Stimulated activated CD8-positive, alpha-beta memory T cell treated with anti-CD3 and anti-CD28 coated beads, Interleukin-12 subunit alpha, Interleukin-12 subunit beta, amount 100 ng/mL, for 24 hours (primary cell): ENCODE measurements around the gene GPR176.

Source experiments
- DNase-seq: peaks from one replicate; pipeline ENCODE4 v3.0.0-alpha.2; 2020; ENCODE audit errors: extremely low read depth

Gene GPR176

GRCh38 chr15:39783244-39783820, 136.7 kb downstream of the GPR176 start:
- DNase-seq, result no peak

GRCh38 chr15:39782441-39783138, 137.5 kb downstream of the GPR176 start, which contains the start of gene FSIP1:
Gene FSIP1 (minus strand): TSS chr15:39782841. CDS start chr15:39776524, 6,317 bp downstream.
- DNase-seq, result peak; percentile 87

- DNase-seq, result no peak
Measured at GRCh38 chr15:39781967-39782302, 138.1 kb downstream of the GPR176 start.

- DNase-seq, result no peak
Measured at GRCh38 chr15:39781147-39781966, 138.7 kb downstream of the GPR176 start.

- DNase-seq, result no peak
Measured at GRCh38 chr15:39778021-39778420, 142.0 kb downstream of the GPR176 start.

- DNase-seq, result no peak
Measured at GRCh38 chr15:39777496-39777895, 142.6 kb downstream of the GPR176 start.

- DNase-seq, result no peak
Measured at GRCh38 chr15:39776068-39776467, 144.0 kb downstream of the GPR176 start.

GRCh38 chr15:39774688-39775267, 145.3 kb downstream of the GPR176 start:
- no peak for DNase-seq

GRCh38 chr15:39770748-39771689, 149.0 kb downstream of the GPR176 start:
- DNase-seq, result no peak

- DNase-seq, result no peak
Measured at GRCh38 chr15:39767921-39768320, 152.1 kb downstream of the GPR176 start.

- no peak for DNase-seq
Measured at GRCh38 chr15:39761006-39761405, 159.1 kb downstream of the GPR176 start.

- no peak for DNase-seq
Measured at GRCh38 chr15:39756806-39757522, 163.1 kb downstream of the GPR176 start.

GRCh38 chr15:39752991-39753390, 167.1 kb downstream of the GPR176 start:
- no peak for DNase-seq

- DNase-seq, result no peak
Measured at GRCh38 chr15:39752246-39752645, 167.8 kb downstream of the GPR176 start.
